ENCODE measurements around the gene MBLAC2.

Gene MBLAC2

DNA sequence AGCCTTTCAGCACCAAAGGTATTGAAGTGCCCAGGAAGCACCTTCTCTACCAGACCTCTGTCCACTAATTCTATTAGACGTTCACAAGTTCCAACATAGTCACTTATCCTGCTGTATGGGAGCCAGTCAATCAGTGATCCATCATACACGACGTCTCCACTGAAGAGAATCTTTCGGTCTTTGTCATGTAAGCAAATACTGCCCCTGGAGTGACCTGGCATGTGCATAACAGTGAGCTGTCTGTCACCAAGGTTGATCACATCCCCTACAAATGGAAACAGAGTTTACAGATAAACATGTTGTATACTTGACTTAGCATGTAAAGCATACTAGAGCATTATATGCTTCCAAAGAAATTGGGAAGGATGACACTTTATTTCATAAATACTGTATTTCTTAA is 13.3 kb downstream of the MBLAC2 start:
- no peak for DNase-seq (ENCODE audit: low spot score)

- no peak for DNase-seq (ENCODE audit: low spot score)
Measured at GRCh38 chr5:90446961-90447360, 27.6 kb downstream of the MBLAC2 start.

DNA sequence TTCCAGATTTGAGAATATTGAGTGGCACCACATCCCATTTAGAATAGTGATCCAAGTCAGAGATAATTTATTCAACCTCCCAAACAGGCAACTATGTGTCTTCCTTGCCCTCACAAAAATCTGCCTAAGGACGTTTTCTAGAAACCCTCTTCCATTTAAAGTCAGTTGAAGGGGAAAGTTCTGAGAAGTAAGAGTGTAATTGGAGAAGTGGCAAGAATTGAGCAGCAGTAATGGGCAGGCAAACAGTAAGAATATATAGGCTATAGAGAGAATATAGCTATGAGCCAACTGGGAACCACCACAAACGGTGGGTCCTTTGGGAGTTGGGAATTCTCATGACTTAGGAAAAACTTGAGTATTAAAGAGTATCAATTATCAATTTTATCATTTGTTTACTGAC is 33.9 kb downstream of the MBLAC2 start:
- DNase-seq (ENCODE audit: low spot score) = no peak

DNA sequence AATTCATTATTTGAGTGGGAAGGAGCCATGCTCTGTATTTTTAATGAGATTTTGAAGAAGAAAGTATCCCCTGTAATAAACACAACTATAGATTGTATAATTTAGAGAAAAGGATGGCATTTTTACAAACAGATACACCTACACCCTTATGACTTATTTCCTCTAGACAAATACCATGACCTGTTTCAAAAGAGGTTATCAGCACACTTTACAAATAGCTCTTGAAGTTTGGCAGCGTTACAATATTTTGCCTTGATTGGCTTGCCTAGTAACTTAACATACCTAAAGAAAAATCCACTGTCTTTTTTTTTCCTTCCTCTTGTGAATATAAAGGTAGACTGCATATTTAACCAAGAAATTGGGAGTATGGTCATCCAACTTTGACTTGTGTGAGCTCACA is 36.5 kb downstream of the MBLAC2 start:
- DNase-seq (ENCODE audit: low spot score) = no peak

GRCh38 chr5:90437663-90438062 is 36.9 kb downstream of the MBLAC2 start:
- DNase-seq (ENCODE audit: low spot score) = no peak

GRCh38 chr5:90434116-90434714 is 40.4 kb downstream of the MBLAC2 start:
- DNase-seq (ENCODE audit: low spot score) = peak; percentile 62

DNA sequence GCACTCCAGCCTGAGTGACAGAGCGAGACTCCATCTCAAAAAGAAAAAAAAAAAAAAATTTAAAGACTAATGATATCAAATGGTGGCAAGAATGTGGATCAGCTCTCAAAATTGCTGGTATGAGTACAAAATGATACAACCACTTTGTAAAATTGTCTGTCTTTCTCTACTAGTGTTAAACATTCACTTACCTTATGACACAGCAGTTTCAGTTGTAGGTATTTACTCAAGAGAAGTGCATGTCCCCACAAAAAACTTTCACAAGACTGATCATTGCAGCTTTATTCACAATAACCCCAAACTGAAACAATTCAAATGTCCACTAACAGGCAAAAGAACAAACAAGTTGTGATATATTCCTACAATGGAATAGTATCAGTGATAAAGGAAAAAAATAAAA is 50.3 kb downstream of the MBLAC2 start:
- no peak for DNase-seq (ENCODE audit: low spot score)

DNA sequence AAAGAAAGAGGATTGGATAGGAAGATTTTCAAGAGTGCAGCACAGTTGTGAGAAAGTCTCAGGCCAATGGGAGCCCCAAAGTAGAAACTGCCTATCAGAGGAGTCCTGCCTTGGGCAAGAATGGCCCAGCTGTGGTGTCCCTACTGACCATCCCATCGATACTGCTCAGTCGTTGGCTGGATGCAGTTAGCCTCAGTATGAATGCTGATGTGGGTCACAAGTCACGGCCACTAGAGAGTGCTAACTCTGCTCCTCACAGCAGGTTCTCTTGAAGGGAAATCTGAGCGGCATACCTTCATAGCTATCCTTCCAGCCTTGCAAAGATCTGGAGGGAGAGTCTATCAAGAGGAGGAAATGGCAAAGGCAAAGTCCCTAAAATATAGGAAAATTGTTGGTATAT is 53.4 kb downstream of the MBLAC2 start:
- DNase-seq (ENCODE audit: low spot score) = no peak

DNA sequence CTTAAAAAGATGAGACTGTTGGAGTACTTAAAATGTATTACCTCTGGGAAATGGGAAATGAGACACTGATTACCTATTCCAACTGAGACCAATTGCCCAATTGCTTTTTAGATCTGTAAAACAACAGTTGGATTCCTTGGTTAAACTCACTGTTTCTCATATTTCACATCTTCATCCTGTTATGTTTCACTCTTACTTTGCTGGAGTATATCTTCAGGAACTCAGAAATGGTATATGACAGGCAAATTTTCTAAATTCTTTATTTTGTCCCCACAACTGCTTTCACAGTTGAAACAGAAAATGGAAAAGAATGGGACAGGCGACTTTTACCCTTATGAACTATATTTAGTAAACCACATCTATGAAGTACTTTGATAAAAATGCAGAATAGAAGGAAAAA is 56.4 kb downstream of the MBLAC2 start:
- DNase-seq (ENCODE audit: low spot score) = no peak

GRCh38 chr5:90410178-90410762 is 64.3 kb downstream of the MBLAC2 start:
- DNase-seq (ENCODE audit: low spot score) = peak; percentile 63

DNA sequence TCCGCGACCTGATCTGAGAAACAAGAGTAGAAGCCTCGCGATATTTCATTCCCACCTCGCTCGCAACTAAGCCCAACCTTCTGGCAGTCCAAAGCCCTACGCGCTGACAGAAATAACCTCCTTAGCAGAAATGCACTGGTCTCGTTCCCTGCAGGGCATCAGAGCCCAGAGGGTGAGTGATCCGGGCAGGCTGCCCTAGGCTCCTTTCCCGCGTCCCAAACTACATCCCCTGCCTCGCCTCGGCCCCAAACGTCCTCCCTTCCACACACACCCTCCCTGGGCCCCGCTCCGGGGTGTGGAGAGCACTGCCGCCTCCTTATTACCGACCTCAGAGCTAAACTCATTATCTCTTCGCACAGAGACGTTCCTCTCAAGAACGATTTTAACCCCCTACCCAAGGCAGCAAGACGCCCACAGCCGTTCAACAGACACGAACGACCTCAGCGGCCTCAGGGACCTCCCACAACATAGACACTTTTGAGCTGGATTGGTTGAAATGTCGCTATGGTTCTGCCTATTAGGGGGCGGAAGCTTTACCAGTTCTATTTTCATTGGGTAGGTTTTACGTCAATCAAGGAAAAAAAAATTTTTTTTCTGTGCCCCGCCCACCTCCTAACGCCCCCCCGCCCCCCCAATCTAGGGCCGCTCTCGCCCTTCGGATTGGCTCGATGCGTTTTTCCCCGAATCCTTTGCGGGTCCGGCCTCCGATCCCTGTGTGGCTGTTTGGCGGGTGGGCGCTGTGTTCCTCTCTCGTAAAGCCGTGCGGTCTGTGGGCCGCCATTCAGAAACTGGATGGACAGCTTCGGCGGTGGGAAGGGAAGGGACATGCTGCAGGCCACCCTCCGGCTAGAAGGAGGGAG is 65.0 kb downstream of the MBLAC2 start, which contains the start of gene CETN3:
TSS of gene CETN3 (minus strand) at position 439 of the 860 bp plus-strand sequence. CDS start at position 344, 95 bp downstream.
- peak; percentile 99 for DNase-seq (ENCODE audit: low spot score)

GRCh38 chr5:90408571-90409317 is 65.8 kb downstream of the MBLAC2 start:
- DNase-seq (ENCODE audit: low spot score) = peak; percentile 23

Measured in pons (tissue), 1 donor.